ENCODE measurements around the gene LRPAP1.
"Not testable (repeated sequence)": the region's sequence is repeated elsewhere in the genome, so short reads cannot be mapped to it uniquely, and the experiment has no call there.

LRPAP1 gene

GRCh38 chr4:3518511-3518880, 13.7 kb downstream of the LRPAP1 start:
- DNase-seq (ENCODE audit: low spot score), result no peak

- DNase-seq (ENCODE audit: low spot score), result no peak
Observed at GRCh38 chr4:3517731-3518510, 14.3 kb downstream of the LRPAP1 start.

DNA sequence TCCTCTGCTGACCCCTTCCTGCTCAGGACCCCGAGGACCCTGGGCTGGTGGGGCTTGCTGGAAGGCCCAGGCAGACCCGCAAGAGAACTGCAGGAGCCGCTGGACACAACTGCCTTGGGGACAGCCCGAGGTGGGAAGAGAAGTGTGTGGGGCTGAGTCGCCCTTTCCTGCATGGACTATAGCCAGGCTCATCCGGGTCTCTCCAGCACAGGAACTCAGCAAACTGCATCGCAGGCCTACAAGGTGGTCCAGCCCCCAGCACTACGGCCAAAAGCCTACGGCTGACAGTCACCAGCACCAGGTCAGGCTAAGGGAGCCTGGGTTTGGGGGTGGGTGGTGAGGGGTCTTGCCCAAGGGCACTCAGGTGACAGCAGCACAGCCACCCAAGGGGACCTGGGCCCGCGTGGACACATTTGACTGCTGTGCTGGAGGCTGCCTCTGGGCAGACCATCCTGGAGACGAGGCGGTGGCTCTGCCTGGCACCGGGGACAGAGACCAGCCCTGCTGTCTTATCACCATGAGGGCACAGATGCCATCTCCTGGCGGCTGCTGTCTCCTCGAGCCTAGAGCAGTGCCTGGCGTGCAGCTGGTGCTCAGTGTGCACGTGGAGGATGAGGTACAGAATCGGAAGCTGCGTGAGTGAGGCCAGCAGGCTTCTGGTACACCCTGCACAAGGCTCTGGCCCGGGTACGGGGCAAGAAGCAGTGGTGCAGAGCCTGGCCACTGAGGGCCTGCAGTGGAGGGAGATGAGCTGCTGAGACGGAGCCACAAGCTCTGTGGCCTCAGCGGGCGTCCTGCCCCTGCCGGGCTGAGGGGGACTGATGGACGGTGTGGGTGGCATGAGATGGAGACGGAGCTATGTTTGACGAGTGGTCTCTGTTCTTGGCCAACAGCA, 15.1 kb downstream of the LRPAP1 start:
- no peak for DNase-seq (ENCODE audit: low spot score)

- no peak for DNase-seq (ENCODE audit: low spot score)
Observed at GRCh38 chr4:3516061-3516835, 16.0 kb downstream of the LRPAP1 start.

DNA sequence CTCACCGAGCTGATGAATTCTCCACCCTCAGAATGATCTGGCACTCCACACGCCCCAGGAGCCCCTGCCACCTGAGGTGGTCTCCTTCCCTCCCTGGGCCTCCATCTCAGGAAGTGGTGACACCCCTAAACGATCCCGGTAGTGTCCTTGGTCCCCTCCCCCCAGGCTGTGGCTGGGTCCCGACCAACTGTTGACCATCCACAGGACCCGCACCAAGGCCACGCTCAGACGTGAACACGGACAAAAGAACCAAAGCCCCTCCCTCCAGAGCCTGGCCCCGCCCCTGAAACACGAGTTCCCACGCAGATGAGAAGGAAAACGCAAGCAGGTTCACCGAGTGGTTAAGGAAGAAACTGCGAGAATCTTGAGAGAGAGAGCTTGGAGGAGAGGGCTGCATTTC, 16.6 kb downstream of the LRPAP1 start:
- DNase-seq (ENCODE audit: low spot score), result no peak

- DNase-seq (ENCODE audit: low spot score), result no peak
Observed at GRCh38 chr4:3514806-3515501, 17.3 kb downstream of the LRPAP1 start.

- no peak for DNase-seq (ENCODE audit: low spot score)
Observed at GRCh38 chr4:3514221-3514780, 17.9 kb downstream of the LRPAP1 start.

DNA sequence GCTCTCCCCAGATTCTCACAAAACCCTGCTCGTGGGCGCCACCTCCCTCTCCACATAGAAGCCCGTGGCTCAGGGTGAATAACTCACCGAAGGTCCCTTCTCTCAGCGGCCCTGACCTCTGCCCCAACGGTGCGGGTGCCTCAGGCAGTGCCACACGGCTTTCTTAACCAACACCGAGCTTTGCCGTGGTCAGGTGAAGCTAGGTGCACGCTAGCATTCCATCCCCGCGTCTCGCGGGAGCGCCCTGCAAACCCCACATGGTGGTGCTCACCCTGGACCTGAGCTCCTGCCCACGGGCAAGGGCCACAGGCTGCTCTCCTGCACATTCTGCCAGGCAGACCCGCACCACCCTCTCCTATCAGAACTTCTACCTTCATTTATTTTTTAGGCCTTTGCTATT, 18.4 kb downstream of the LRPAP1 start:
- no peak for DNase-seq (ENCODE audit: low spot score)

GRCh38 chr4:3512719-3513118, 19.5 kb downstream of the LRPAP1 start:
- no peak for DNase-seq (ENCODE audit: low spot score)

GRCh38 chr4:3512279-3512678, 19.9 kb downstream of the LRPAP1 start:
- DNase-seq (ENCODE audit: low spot score), result no peak

DNA sequence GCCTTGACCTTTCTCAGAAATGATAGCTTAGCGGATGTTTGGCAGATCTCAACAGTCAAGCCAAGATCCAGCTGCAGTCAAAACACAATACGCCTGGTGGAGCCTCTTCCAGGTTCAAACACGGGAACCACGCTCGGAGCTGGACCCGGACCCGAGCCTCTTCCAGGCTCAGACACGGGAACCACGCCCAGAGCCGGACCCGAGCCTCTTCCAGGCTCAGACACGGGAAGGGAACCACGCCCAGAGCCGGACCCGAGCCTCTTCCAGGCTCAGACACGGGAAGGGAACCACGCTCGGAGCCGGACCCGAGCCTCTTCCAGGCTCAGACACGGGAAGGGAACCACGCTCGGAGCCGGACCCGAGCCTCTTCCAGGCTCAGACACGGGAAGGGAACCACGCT, 20.6 kb downstream of the LRPAP1 start:
- not testable (repeated sequence) for DNase-seq (ENCODE audit: low spot score)

GRCh38 chr4:3511187-3511586, 21.0 kb downstream of the LRPAP1 start:
- DNase-seq (ENCODE audit: low spot score), result no peak

GRCh38 chr4:3510481-3510880, 21.7 kb downstream of the LRPAP1 start:
- DNase-seq (ENCODE audit: low spot score), result no peak

GRCh38 chr4:3508542-3508941, 23.7 kb downstream of the LRPAP1 start:
- DNase-seq (ENCODE audit: low spot score), result no peak

- DNase-seq (ENCODE audit: low spot score), result no peak
Observed at GRCh38 chr4:3505231-3505630, 27.0 kb downstream of the LRPAP1 start.

DNA sequence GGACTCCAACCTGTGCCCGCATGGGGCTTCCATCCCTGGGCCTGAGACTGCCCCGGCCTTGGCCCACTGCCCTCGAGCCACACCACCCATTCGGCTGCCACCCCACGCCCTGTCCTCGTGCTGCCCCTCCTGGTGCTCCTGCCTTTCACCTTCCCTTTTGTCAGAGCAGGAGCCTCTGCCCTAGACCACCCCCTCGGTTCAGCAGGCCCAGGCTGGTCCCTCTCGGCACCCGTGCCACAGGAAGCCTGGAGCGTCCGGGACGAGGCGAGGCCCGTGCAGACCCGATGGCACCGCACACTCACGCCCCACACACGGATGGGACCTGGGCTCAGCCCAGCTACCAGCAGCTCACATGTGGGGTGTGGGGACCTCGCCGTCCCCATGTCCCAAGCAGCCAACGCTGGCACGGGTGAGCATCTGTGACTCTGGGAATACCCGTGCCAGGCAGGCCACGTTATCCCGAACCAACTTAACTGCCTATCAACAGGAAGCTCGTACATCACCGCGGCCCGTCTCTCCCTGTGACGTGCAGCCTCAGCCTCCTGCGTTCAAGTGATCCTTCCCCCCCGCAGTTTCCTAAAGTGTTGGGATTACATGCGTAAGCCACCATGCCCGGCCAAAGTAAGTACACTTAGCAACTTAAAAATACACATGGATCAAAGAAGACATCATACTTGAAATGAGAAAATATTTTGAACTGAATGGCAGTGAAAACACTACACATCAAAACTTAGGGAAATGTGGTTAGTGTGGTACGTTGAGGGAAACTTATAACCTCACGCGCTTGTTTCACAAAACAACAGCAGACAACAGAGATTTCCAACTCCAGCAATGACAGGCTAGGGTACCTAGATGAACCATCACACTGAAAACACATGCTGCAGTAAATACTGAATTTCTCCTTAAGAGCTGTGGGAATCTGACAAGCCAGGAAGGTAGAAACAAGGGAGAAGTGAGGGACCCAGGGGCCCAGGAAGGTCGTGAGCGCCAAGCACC, 29.0 kb downstream of the LRPAP1 start:
- DNase-seq (ENCODE audit: low spot score), result no peak

DNA sequence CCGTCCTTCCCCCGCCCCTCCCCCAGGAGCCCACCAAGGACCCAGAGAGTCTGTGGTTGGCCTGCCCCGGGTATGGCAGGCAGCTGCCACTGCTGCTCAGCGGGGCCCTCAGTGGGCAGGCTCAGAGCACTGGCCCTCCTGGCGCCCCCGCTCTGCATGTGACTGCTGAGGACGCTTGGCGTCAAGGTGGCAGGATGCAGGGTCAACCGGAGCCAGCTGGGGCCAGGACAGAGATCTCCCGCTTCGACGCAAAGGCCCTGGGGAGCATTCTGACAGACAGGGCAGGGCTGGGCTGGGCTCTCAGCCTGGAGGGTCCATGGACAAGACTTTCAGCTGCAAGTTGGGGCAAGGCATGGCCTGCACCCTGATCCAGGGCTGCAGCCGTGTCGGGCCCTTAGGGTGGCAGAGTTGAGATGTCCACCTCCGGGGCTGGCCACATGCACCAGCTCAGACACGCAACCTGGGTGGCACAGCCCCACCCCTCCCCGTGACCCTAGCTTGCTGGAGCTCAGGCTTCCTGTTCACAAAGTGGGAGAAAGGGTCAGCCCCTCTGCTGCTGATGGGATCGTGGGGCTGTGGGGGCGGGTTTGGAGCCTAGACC, 30.3 kb downstream of the LRPAP1 start:
- no peak for DNase-seq (ENCODE audit: low spot score)

GRCh38 chr4:3501126-3501824, 30.9 kb downstream of the LRPAP1 start:
- no peak for DNase-seq (ENCODE audit: low spot score)

- no peak for DNase-seq (ENCODE audit: low spot score)
Observed at GRCh38 chr4:3500634-3501101, 31.6 kb downstream of the LRPAP1 start.
